ENCODE results near the gene DNAH11. TPM values are rescaled to one million over a fixed set of nuclear protein-coding genes. Genes with fewer than 3 reads are reported as not detected.

The DNAH11 gene
- total and polyA plus RNA-seq, 2 of the 13 experiments (the other 11 are each of a cell fraction or from before 2014, with no cell fraction given): not detected

- Histone ChIP-seq H3K4me2 (ENCODE audit: low read depth, low read length) (no peak overlapping the region), H4K20me1 (ENCODE audit: insufficient read depth, low read length) (no peaks in the 10 kb centered on the region), H3K36me3 (replicated peaks in 1 of 2; ENCODE audit: control insufficient read depth in 1 of 2, insufficient read depth in 2 of 2, low read length in 2 of 2) (no peaks in the 10 kb centered on the region), H3K4me3 (replicated peaks in 1 of 3; ENCODE audit: insufficient read depth in 1 of 3, low read depth in 2 of 3, low read length in 3 of 3) (no peak overlapping the region), H3K4me1 (ENCODE audit: insufficient read depth, low read length) (no peaks in the 10 kb centered on the region), H3K79me2 (ENCODE audit: insufficient read depth, low read length) (no peaks in the 10 kb centered on the region), H2AFZ (ENCODE audit: low read length) (no peak overlapping the region), H3K9ac (ENCODE audit: insufficient read depth, low read depth, low read length) (no peak overlapping the region), H3K27ac (ENCODE audit: extremely low read length, insufficient read depth, low read length) (no peak overlapping the region), H3K27me3 (ENCODE audit: control insufficient read depth in 1 of 2, insufficient read depth in 2 of 2, low read length in 2 of 2) (peaks cover 0 to under 1% of the 10 kb centered on the region in 2 experiments; a peak in 1 of 5 replicates), H3K9me3 (ENCODE audit: low read length) (no peaks in the 10 kb centered on the region)
- ChIA-PET POLR2A (no interaction called here), CTCF (ENCODE audit: low intra/inter-chr PET ratio, low total read pairs) (no interaction called here)
- ATAC-seq (no peak), FAIRE-seq (no peak), DNase-seq (ENCODE audit: low spot score) (no peak)
- intact Hi-C loops (cut with micrococcal nuclease; ENCODE audit: unreplicated experiment) (no loop called here), in situ Hi-C loops (cut with HindIII; ENCODE audit: extremely low pct_ligation_motif_present, low pct_unique_long_range_greater_than_20kb) (no loop called here)
- 0% methylated on average over 2 of the region's 2 CpGs for WGBS (ENCODE audit: low lambda C conversion rate)
- BruUV-seq (replicated peaks): no TSS peak
- TF ChIP-seq ZNF547 (CRISPR knock-in tag; IDR thresholded peaks at IDR 0.05): no peak
- TF ChIP-seq ZFP1 (CRISPR knock-in tag; IDR thresholded peaks at IDR 0.05): no peak
- no peak for TF ChIP-seq ZSCAN25 (CRISPR knock-in tag; IDR thresholded peaks at IDR 0.05)
Observed at GRCh38 chr7:21777921-21778320, 235.1 kb downstream of the DNAH11 start.

- intact Hi-C loops (cut with micrococcal nuclease; ENCODE audit: unreplicated experiment) (no loop called here), in situ Hi-C loops (cut with HindIII; ENCODE audit: extremely low pct_ligation_motif_present, low pct_unique_long_range_greater_than_20kb) (no loop called here)
- FAIRE-seq: no peak
- CTCF ChIA-PET (ENCODE audit: low intra/inter-chr PET ratio, low total read pairs): no interaction called here
- Histone ChIP-seq H4K20me1 (ENCODE audit: insufficient read depth, low read length) (no peaks in the 10 kb centered on the region), H2AFZ (ENCODE audit: low read length) (no peak overlapping the region), H3K27ac (ENCODE audit: extremely low read length, insufficient read depth, low read length) (no peak overlapping the region), H3K79me2 (ENCODE audit: insufficient read depth, low read length) (no peaks in the 10 kb centered on the region), H3K9me3 (ENCODE audit: low read length) (no peaks in the 10 kb centered on the region), H3K27me3 (ENCODE audit: control insufficient read depth in 1 of 2, insufficient read depth in 2 of 2, low read length in 2 of 2) (no peaks in the 10 kb centered on the region; a peak in 1 of 5 replicates), H3K9ac (ENCODE audit: insufficient read depth, low read depth, low read length) (no peak overlapping the region), H3K4me1 (ENCODE audit: insufficient read depth, low read length) (no peaks in the 10 kb centered on the region), H3K4me3 (replicated peaks in 1 of 3; ENCODE audit: insufficient read depth in 1 of 3, low read depth in 2 of 3, low read length in 3 of 3) (no peak overlapping the region), H3K36me3 (replicated peaks in 1 of 2; ENCODE audit: control insufficient read depth in 1 of 2, insufficient read depth in 2 of 2, low read length in 2 of 2) (no peaks in the 10 kb centered on the region), H3K4me2 (ENCODE audit: low read depth, low read length) (no peak overlapping the region)
- TF ChIP-seq ZNF550 (CRISPR knock-in tag; IDR thresholded peaks at IDR 0.05; ENCODE audit: borderline replicate concordance) (no peak), TEAD3 (CRISPR knock-in tag; optimal IDR thresholded peaks at IDR 0.05; ENCODE audit: borderline replicate concordance) (no peak), PHF5A (CRISPR knock-in tag; IDR thresholded peaks at IDR 0.05; ENCODE audit: low read depth, unreplicated experiment) (no peak), ZNF619 (CRISPR knock-in tag; IDR thresholded peaks at IDR 0.05) (no peak), PAX8 (CRISPR knock-in tag; IDR thresholded peaks at IDR 0.05; ENCODE audit: borderline replicate concordance) (no peak), ATF5 (CRISPR knock-in tag; IDR thresholded peaks at IDR 0.05; ENCODE audit: low read depth) (no peak), ZFP37 (CRISPR knock-in tag; IDR thresholded peaks at IDR 0.05; ENCODE audit: borderline replicate concordance) (no peak), ZBTB10 (CRISPR knock-in tag; IDR thresholded peaks at IDR 0.05; ENCODE audit: borderline replicate concordance) (no peak), POLR2AphosphoS2 (IDR thresholded peaks at IDR 0.05; ENCODE audit: low read depth, low read length) (no peak), ZNF253 (CRISPR knock-in tag; IDR thresholded peaks at IDR 0.05; ENCODE audit: borderline replicate concordance) (no peak), ZNF777 (CRISPR knock-in tag; IDR thresholded peaks at IDR 0.05) (no peak), ZNF296 (CRISPR knock-in tag; conservative IDR thresholded peaks at IDR 0.05) (no peak)
- no TSS peak for BruUV-seq (replicated peaks)
- WGBS (ENCODE audit: low lambda C conversion rate): 21% methylated on average over 9 of the region's 9 CpGs
- DNase-seq (ENCODE audit: low spot score): no peak
- POLR2A ChIA-PET: no interaction called here
- ATAC-seq: no peak
Observed at GRCh38 chr7:21778953-21779352, 236.1 kb downstream of the DNAH11 start.

Data from HepG2 (cell line).